Epithelial cell of proximal tubule (primary cell): ENCODE results near the gene PALM2AKAP2. TPM values are rescaled to one million over a fixed set of nuclear protein-coding genes. Genes with fewer than 3 reads are reported as not detected.

ENCODE experiments used
- DNase-seq: peaks from one replicate; pipeline ENCODE4 v3.0.0-alpha.2; 2011; ENCODE audit warnings: low read depth
- H3K4me3 ChIP-seq: 2 replicates; pipeline ENCODE4 v1.5.1; 2011; ENCODE audit warnings: low read depth, mild to moderate bottlenecking, low read length
- total RNA-seq: library from RNA; depleted of rRNA; stranded (reverse); fragments of >200 nt; gene quantifications from 2 replicates; pipeline ENCODE4 v1.2.3, GENCODE V29; 2015
- TF ChIP-seq, protein P1 (sequence below): conservative IDR thresholded peaks from 2 replicates; pipeline ENCODE4 v1.5.1; 2012; ENCODE audit warnings: low read depth, mild to moderate bottlenecking, low read length

PALM2AKAP2 gene
- total RNA-seq, 1 donor from 2014 or later = 2.8 TPM

DNA sequence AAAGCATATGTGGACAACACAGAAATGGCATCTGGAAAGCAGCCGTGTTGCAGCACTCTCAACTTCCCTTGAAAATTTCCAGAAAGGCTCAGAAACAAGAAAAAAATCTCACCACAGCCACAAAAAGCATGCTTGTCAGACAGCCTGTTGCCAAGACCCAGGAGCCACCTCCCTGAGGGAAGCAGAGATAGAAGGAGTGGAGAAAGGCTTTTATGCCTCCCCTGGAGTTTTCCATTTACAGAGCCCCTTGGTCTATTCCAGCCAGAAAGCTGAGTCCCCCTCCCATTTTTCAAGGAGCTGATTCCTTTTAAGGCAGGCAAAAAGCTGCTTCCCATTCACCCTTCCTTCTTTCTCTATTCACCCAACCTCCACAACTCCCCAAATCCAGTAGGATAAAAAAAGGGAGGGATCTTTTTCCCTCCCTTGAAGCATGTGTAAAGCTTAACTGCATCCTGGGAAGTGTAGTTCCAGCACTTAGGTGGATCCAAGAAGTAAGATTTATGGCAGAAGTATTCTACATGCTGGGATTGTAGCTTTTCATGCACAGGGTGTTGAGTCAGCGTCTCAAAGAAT lies 37.1 kb upstream of the PALM2AKAP2 start:
- no peak overlapping the region for H3K4me3 ChIP-seq
- DNase-seq = no peak
- TF ChIP-seq, protein P1, sequence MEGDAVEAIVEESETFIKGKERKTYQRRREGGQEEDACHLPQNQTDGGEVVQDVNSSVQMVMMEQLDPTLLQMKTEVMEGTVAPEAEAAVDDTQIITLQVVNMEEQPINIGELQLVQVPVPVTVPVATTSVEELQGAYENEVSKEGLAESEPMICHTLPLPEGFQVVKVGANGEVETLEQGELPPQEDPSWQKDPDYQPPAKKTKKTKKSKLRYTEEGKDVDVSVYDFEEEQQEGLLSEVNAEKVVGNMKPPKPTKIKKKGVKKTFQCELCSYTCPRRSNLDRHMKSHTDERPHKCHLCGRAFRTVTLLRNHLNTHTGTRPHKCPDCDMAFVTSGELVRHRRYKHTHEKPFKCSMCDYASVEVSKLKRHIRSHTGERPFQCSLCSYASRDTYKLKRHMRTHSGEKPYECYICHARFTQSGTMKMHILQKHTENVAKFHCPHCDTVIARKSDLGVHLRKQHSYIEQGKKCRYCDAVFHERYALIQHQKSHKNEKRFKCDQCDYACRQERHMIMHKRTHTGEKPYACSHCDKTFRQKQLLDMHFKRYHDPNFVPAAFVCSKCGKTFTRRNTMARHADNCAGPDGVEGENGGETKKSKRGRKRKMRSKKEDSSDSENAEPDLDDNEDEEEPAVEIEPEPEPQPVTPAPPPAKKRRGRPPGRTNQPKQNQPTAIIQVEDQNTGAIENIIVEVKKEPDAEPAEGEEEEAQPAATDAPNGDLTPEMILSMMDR = no peak

DNA sequence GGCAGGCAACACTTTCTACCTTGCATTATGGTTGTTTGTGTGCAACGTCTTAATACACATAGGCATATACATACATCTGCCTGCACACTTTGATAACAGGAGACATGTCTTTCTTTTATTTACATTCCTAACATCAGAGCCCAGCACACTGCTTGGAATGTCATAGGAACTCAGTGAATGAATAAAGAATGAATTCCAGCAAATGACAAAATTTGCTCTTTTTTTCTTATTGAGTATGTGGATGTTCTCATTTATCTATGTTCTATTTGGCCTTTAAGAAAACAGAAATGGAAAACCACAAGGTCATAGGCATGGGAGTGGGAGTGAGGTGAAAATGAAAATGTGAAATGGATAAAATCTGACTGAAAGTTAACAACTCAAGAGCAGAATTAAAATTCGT lies 36.3 kb upstream of the PALM2AKAP2 start:
- no peak for DNase-seq
- H3K4me3 ChIP-seq = no peak overlapping the region
- TF ChIP-seq, protein P1 = no peak

DNA sequence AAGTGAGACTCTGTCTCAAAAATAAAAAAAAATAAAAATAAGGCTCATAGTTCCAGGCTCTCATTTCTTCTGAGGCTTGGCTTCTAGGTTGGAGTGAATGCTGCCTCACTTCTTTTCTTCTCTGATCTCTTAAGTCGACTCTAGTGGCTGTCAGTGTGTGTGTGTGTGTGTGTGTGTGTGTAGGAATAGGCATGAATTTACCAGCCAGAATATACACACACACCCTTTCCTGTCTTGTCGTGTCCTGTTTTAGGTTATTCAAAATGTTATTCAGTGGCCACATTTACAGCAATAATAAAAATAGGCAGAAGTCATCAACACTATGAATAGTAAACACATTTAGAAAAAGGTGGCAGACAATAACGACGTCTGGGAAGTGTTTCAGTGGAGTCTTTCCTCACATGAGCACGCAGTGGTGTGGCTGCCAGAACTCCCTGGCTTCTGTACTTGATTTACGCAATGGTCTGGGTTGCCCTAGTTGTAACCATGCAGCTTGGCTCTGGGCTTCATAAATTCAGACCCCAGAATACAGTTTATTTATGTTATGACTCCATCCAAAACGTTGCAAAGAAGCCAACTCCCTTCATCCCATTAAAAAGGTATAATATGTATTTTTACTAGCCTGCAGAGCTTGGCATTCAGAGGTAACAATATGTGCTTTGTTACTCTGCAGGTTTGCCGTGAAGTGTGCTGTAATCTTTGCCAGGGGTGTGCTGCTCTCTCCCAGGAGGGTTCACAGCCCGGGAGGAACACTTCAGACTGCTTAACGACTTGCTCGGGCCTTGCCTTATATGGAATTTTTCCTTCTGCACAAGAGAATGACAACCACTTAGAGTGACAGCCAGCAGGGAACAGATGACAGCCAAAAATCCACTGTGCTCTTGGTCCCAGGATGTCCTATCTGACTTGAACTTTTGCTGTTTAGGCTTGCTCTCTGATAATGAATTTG lies 34.4 kb upstream of the PALM2AKAP2 start:
- no peak overlapping the region for H3K4me3 ChIP-seq
- TF ChIP-seq, protein P1 = no peak
- no peak for DNase-seq

DNA sequence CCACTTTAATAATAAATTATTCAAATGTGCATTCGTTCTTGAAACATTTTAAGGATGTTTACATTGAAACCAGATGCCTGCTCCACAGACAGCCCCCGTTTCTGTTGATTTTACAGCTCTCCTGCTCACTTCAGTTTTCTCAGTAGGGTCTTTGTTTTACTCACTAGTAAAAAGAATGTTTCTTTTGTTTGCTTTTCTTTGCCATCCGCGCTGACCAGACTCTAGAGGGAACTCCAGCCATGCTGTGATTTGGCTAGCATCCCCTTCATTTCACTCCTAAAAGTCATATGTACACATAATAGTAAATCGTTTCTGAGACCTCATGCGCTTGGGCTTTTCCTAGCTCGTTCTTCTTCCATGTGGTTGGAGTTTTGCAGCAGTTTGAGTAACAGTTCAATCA lies 28.7 kb upstream of the PALM2AKAP2 start:
- no peak overlapping the region for H3K4me3 ChIP-seq
- DNase-seq = no peak

DNA sequence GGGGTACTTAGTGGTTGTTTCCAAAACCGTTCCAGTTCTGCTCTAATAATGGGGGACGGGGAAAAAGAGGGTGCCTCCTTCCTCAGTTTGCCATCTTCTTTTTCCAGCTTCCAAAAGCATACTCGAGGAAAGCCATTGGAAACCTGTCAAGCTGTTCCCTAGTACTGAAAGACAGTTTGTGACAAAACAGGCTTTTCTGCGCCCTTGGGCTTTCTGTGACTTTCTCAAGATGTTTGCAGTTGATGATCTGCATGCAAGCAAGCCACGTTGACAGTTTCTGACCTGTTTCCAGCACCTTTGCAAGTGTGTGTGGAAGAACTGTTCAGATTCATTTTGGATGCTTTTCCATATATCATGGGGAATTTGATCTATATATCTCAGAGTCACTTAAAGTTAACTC lies 26.7 kb upstream of the PALM2AKAP2 start:
- TF ChIP-seq, protein P1 = no peak
- H3K4me3 ChIP-seq = no peak overlapping the region
- no peak for DNase-seq

More for the DNA sequence above, 28.7 kb upstream of the PALM2AKAP2 start:
- TF ChIP-seq, protein P1 = no peak

DNA sequence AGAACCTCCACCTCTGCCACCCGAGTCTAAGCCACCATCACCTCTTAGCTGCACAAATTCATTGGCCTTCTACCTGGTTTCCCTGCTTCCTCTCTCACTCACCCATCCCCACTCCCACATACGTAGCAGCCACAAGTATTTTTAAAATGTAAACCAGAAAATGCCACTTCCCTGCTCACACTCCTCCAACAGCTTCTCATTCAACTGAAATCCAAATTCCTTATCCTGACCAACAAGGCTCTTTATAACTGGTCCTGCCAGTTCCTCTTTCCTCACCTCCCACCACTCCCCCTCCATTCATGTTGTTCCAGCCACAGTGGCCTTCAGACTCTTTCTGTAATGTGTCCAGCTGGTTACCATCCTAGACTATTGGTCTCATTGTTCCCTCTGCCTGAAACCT lies 25.0 kb upstream of the PALM2AKAP2 start:
- DNase-seq = no peak
- TF ChIP-seq, protein P1 = no peak
- no peak overlapping the region for H3K4me3 ChIP-seq

DNA sequence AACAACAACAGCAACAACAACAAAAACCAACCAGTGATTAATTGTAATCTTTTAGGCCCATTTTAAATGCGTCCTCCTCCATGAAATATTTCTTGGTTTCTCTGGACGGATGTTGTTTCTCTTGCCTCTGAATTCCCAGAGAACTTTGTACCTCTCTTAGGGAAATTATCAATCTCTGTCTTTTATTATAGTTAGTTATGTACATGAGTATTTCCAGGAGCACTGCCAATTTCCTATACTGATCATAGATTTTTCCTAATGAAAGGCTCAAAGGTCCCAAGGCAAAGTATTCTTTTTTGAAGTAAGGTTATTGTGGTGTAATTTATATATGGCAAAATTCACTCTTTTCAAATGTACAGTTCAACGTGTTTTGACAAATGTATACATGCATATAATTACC lies 20.4 kb upstream of the PALM2AKAP2 start:
- H3K4me3 ChIP-seq = no peak overlapping the region
- TF ChIP-seq, protein P1 = no peak
- no peak for DNase-seq
